EH (cell line): Measurements from ENCODE around the gene OR2L3.
"Not testable (repeated sequence)": the region's sequence is repeated elsewhere in the genome, so short reads cannot be mapped to it uniquely, and the experiment has no call there.

Source experiments
- DNase-seq: peaks from one replicate; pipeline ENCODE4 v3.0.0-alpha.2; 2015; ENCODE audit warnings: low read depth

Gene OR2L3

GRCh38 chr1:248046536-248046935 lies at the start of gene OR2L3:
Gene OR2L3 (plus strand): TSS chr1:248046836. CDS start chr1:248060682, 13,846 bp downstream.
- DNase-seq = no peak

GRCh38 chr1:247998811-247999210 lies 47.8 kb upstream of the OR2L3 start:
- DNase-seq = no peak

- no peak for DNase-seq
Measured at GRCh38 chr1:248000169-248000568, 46.5 kb upstream of the OR2L3 start.

- no peak for DNase-seq
Measured at GRCh38 chr1:248007778-248008177, 38.9 kb upstream of the OR2L3 start.

GRCh38 chr1:248009681-248010080 lies 37.0 kb upstream of the OR2L3 start:
- no peak for DNase-seq

- no peak for DNase-seq
Measured at GRCh38 chr1:248013229-248013710, 33.4 kb upstream of the OR2L3 start, which contains the start of gene OR2L5. Gene OR2L5 (plus strand): TSS chr1:248013660. CDS start chr1:248021948, 8,288 bp downstream.

- no peak for DNase-seq
Measured at GRCh38 chr1:248015803-248016202, 30.8 kb upstream of the OR2L3 start.

GRCh38 chr1:248029770-248030169 lies 16.9 kb upstream of the OR2L3 start, which contains the start of gene OR2L2:
Gene OR2L2 (plus strand): TSS chr1:248030070. CDS start chr1:248038268, 8,198 bp downstream.
- DNase-seq = no peak

GRCh38 chr1:248045209-248045608 lies 1.4 kb upstream of the OR2L3 start:
- DNase-seq = no peak

- DNase-seq = no peak
Measured at GRCh38 chr1:248047008-248047407, 372 bp downstream of the OR2L3 start.

- DNase-seq = no peak
Measured at GRCh38 chr1:248054671-248055070, 8.0 kb downstream of the OR2L3 start.

- no peak for DNase-seq
Measured at GRCh38 chr1:248055261-248055660, 8.6 kb downstream of the OR2L3 start.

- DNase-seq = no peak
Measured at GRCh38 chr1:248065071-248065470, 18.4 kb downstream of the OR2L3 start.

- DNase-seq = no peak
Measured at GRCh38 chr1:248065604-248066003, 19.0 kb downstream of the OR2L3 start.

- DNase-seq = not testable (repeated sequence)
Measured at GRCh38 chr1:248083864-248084263, 37.2 kb downstream of the OR2L3 start.

GRCh38 chr1:248094884-248095283 lies 48.2 kb downstream of the OR2L3 start, which contains the start of gene OR2L13:
Gene OR2L13 (plus strand): TSS chr1:248095184. CDS start chr1:248099376, 4,192 bp downstream.
- no peak for DNase-seq

- no peak for DNase-seq
Measured at GRCh38 chr1:248098529-248098928, 51.9 kb downstream of the OR2L3 start.

GRCh38 chr1:248102847-248103246 lies 56.2 kb downstream of the OR2L3 start:
- DNase-seq = no peak

- no peak for DNase-seq
Measured at GRCh38 chr1:248111157-248111556, 64.5 kb downstream of the OR2L3 start.
